ENCODE data around the gene SLC35F2.
"Not testable (repeated sequence)": the region's sequence is repeated elsewhere in the genome, so short reads cannot be mapped to it uniquely, and the experiment has no call there.

SLC35F2 gene

DNA sequence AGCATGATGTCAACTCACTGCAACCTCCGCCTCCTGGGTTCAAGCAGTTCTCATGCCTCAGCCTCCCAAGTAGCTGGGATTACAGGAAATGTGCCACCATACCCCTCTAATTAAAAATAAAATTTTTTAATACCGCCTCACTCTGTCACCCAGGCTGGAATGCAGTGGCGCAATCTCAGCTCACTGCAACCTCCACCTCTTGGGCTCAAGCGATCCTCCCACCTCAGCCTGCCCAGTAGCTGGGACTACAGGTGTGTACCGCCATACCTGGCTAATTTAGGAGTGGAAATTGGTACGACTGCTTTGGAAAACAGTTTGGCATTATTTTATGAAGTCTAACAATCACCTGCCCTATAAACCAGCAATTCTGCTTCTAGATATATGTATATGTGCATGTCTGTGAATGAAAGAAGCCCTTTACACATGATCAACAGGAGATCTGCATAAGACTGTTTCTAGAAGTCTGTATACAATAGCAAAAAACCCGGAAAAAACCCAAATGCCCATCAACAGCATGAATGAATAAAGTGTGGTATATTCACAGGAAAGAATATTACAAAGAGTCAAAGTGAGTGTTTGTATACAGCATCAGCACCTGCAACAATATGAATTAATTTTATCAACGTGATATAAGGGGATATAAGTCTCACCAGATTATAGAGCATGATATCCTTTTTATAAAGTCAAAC is 16.0 kb downstream of the SLC35F2 start:
- no peak for DNase-seq (ENCODE audit: low read depth)

DNA sequence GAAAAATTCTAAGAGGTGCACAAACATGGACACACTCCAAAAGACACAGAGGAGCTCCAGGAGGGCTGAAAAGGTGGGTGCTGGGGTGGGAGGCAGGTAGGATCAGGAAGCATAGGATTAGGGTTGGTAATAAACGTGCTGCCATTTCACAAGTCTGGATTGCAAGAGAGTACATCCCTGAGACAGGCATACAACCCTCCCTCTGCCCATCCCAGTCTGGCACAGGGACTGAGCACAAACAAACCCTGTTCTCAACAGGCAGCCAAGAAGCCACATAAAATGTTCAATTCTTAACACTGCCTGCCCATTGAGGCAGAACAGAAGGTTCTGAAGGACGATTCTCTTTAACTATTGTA is 18.5 kb downstream of the SLC35F2 start:
- peak; percentile 48 for DNase-seq (ENCODE audit: low read depth)

DNA sequence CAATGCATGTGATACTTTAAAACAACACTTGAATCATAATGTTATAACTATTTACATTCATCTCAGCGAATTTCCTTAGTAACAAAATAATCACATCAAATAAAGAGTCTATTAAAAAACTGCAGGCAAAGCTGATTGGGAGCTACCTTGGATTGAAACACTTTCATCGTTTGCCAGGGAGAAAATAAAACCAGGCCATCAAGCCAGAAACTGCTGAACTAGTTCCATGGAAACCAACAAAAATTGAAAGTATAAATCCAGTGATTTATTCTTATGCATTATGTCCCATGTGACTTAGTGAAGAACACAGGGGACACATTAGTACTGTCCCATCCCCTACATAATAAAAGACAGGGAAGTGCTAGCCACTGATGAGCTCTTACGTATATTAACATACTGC is 21.7 kb downstream of the SLC35F2 start:
- DNase-seq (ENCODE audit: low read depth): no peak

DNA sequence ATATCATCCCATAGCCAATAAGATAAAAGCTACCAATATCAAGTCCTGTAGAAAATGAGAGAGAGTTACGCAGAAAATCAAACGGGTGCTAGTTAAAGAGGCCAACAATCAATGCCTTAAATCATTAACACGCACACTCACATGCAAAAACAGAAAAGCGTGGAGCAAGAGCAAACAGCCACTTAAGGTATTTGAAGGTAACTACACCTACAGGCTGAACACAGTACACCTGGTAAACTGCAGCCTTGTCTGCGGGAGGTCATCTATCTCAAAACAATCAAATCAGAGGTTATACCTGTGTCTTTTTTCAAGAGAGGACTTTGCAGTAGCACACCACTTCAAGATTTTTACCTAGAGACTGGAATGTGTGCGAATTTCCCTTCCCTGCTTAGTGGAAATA is 23.6 kb downstream of the SLC35F2 start:
- no peak for DNase-seq (ENCODE audit: low read depth)

DNA sequence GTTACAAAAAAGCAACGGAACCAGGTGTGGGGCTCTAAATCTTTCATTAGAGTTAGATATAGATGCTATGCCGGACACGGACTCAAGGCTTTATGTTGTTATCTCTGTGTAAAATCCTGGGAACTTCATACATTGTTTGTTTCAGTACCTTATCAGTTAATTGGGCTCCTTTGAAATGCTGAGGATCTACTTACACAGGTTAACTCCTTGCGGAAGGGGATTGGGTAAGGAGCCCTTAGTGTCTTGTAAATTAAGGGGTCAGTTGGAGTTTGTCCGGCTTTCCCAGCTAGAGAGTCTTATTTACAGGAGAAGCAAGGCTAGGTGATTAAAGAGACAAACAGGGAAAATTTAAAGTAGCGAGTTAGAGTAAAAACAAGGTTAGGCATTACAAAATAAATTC is 24.7 kb downstream of the SLC35F2 start:
- DNase-seq (ENCODE audit: low read depth): not testable (repeated sequence)

DNA sequence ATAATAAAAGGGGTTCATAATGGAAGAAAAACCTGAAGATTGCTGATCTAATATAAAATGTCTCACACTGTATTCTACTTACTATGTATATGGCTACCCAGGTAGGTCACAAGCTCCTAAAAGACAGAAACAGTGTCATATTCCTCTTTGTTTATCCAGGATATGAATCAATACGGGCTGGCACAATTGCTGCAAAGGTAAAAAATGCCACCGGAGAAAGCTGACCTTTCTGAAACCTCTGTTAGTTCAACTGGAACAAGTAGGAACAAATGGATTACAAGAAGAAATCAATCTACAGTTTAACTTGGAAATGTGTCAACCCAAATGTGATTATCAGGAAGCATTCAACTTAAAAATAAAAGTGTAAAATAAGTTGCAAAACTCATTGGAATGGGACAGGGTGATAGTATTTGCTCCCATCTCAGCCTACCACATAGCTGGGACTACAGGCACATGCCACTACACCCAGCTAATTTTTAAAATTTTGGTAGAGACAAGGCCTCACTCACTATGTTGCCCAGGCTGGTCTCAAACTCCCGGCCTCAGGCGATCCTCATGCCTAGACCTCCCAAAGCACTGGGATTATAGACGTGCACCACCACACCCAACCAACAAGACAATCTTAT is 27.6 kb downstream of the SLC35F2 start:
- no peak for DNase-seq (ENCODE audit: low read depth)

DNA sequence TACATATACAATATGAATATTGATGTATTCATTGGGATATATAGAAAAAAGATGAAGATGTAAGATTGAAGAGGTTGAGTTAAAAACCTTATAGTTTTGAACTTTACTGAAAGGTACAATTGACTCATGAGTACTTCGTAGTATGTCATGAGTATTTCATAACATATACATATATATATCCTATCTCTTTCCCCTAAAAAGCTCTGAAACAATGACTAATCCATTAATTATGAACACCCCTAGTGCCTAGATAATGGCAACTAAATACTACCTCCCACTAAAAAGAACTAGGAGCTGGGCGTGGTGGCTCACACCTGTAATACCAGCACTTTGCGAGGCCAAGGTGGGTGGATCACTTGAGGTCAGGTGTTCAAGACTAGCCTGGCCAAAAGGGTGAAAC is 31.5 kb downstream of the SLC35F2 start:
- no peak for DNase-seq (ENCODE audit: low read depth)

DNA sequence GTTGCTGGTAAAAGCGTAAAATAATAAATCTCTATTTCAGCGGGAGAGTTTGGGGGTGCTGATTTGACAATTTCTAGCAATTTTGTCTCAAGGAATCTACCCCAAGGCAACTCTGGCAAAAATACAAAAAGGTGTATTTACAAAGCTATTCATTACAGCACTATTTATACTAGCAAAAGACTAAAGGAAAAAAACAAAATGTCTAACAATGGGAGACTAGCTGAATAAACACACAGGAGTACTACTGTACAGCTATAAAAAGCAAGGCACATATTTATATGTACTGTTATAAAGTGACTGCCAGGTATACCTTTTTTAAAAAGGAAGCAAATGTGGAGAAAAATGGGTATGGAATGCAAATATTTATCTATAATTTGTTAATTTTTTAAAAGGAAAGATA is 32.7 kb downstream of the SLC35F2 start:
- no peak for DNase-seq (ENCODE audit: low read depth)

DNA sequence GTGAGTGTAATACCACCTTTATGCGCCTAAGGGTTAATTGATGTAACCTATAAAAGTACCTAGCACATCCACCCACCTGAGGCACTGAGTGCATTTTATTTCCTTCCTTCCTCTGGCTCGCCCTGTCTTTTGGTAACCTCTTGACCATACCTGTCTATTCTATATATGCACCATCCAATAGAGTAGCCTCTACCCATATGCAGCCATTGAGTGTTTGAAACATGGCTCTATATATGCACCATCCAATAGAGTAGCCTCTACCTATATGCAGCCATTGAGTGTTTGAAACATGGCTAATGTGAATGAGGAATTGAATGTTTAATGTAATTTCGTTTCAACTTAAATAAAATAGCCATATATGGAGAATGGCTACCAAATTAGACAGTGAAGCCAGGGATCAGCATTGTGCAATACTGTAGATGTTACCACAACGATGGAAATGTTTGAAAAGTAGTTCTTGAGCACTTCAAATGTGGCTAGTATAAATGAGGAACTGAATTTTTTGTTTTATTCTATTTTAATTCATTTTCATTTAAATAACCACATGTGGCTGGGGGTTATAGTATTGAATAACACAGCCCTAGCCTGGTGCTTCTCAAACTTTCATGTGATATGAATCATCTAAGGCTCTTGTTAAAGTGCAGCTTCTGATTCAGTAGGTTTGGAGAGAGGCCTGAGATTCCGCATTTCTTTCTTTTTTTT is 33.8 kb downstream of the SLC35F2 start:
- DNase-seq (ENCODE audit: low read depth): no peak

DNA sequence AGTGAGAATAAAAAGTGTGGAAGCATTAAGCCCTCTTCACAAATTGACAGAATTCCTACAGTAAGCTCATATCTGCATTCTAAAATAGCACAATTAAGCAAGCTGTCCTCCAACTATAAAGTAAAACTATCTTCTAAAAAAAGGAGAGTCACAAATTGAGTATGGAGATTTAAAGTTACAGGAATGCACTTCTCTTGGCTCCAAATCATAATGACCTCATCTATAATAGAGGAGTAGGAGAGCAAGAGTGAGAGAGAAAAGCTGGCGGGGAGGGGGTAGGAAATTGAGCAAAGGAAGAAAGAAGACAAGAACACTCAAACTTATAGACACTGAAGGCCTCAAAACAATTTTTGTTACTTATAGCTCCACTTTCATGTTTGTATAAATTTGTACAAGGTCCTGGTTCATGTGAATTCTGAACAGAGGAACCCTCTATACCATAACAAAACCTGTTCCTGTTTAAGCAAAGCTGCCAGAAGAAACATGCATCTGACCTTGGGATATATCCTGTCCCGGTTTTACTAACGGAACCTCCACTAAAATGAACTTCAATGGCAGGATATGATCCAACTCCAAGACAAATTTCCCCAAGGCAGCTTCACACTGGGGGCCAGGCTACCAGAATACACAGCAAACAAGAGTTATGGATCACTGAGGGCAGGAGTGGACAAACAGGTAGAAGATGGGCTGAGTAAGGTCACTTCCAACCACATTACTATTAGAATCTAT is 37.2 kb downstream of the SLC35F2 start:
- DNase-seq (ENCODE audit: low read depth): no peak

DNA sequence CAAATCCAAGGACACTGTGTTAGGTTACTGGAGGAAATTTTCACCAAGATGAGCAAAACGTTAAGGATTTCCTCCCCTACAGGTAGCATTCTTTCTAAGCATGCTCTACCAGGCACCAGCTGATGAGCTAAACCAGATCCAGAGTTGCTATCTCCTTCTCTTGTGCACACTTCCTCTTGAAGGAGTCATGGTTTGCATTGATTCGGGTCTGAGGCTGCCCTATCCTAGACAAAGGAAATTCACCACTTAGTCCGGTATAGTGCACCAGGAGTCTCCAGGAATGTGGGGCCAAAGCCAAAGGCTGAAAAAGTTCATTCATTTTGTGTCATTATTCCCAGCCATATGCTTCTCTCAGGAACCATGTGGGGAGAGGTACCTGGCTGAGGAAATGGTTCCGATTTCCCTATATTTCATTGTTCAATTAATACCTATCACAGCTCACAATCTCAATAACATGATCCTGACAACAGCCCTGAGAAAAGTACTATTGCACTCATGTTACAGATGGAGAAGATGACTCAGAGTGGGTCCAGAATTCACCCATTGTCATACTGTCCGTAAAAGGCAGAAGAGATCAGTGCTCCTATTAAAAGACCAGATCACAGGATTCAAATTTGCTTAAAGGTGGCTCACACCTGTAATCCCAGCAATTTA is 39.1 kb downstream of the SLC35F2 start:
- DNase-seq (ENCODE audit: low read depth): no peak

DNA sequence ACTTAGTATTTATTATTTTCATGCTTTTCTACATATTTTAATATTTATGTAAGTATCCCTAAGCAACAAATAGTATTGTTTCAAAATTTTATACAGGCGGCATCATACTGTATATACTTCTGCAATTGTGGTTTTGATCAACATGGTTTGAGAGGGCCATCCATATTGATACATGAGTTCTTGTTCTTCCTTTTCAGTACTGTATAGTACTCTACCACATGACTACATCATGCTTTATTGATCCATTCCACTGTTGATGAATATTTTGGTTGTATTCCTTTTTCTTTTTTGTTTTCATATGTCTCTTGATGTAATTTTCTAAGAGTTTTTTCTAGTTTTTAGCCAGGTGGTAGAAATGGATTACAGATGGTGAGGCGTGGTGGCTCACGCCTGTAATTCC is 40.1 kb downstream of the SLC35F2 start:
- no peak for DNase-seq (ENCODE audit: low read depth)

DNA sequence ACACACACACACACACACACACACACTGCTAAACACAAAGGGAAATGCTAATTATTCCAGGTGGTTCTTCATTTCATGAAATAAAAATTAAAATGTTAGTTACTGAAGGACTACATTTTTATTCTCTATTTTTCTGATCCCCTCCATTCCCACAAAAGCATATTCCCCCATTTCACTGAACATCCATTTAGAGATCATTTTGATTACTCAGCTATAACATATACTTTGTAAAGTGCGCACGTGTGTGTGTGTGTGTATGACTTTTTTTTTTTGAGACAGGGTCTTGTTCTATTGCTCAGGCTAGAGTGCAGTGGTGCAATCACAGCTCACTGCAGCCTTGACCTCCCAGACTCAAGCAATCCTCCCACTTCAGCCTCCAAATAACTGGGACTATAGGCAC is 42.6 kb downstream of the SLC35F2 start:
- no peak for DNase-seq (ENCODE audit: low read depth)

DNA sequence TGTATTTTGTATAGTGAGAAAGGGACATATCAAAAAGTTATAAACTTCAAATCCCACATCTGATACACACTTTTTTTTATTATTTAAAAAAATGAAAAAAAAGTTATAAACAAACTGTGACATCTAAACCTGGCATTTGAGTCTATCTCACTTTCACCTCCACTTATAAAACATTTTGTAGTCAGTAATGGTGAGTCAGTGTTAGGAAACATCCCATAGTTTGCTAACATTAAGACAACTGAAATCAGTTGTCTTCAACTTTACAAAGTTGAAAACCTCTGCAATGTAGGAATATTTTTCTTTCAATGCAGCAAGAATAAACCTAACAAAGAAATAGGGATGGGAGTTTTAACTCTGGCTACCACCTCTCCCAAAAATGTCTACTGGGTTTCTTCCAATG is 47.7 kb downstream of the SLC35F2 start:
- no peak for DNase-seq (ENCODE audit: low read depth)

DNA sequence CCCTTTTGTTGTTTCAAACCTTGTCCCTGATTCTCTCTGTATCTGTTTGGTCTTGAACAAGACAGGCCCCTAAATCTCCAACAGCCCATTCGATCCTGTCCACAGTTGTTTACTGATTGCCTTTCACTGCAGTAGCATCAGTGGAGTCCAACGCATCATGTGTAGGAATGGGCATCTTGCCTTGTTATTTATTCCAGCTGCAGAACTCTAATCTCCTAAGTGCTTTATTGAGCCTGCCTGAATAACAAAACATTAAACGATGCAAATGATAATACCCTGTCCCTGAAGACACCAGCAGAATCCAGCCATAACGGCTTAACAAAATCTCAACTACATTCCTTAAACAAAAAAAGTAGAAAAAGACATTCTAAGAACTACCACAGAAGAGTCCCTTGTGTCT is 50.1 kb downstream of the SLC35F2 start:
- no peak for DNase-seq (ENCODE audit: low read depth)

DNA sequence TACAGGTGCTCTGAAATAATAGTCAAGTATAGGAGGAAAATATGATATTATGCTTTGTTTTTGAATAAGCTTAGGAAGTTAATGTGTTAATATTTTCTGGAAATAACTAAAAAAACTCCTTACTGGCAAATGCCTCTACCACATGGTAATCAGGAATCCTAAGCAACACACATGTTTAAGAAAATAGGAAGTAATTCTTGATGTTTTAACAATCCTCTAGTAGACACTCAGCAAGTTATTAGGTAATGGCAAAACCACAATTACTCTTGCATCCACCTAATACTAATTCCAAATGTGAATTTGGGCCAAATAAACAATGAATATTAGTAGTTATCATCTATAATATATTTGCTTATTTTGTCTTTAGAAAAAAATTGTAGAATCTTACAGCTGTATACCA is 53.6 kb downstream of the SLC35F2 start:
- no peak for DNase-seq (ENCODE audit: low read depth)

DNA sequence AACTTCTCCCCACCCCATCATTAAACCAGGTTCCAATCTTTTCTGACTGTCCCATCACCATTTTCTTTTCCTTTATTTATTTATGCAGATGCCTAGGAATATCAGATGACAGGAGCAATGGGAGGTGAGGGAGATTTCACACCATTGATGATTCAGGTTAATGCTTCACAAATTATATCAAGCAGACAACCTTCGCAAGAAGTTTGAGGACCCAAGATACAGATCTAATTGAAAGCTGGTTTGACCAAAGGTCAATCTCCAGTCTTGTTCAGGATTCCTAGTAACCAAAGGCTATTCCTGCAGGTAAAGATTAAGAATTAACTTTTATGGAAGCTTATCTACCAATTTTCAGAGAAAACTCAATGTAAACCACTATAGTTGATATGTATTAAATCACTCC is 54.4 kb downstream of the SLC35F2 start:
- DNase-seq (ENCODE audit: low read depth): no peak

DNA sequence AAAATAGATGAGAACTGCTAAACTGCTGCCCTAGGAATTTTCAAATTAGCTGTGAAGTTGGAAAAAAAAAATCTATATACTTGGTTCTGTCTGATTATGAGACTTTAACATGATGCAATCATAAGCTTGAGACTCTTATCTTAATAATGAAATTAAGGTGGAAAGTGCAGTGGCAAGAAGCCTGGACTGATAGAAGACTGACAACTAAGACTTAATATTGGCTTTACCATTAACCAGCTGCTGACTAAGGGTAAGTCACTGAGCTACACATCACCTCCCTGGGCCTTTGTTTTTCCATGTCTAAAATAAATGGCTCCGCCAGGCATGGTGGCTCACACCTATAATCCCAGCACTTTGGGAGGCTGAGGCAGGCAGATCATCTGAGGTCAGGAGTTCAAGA is 56.9 kb downstream of the SLC35F2 start:
- no peak for DNase-seq (ENCODE audit: low read depth)

DNA sequence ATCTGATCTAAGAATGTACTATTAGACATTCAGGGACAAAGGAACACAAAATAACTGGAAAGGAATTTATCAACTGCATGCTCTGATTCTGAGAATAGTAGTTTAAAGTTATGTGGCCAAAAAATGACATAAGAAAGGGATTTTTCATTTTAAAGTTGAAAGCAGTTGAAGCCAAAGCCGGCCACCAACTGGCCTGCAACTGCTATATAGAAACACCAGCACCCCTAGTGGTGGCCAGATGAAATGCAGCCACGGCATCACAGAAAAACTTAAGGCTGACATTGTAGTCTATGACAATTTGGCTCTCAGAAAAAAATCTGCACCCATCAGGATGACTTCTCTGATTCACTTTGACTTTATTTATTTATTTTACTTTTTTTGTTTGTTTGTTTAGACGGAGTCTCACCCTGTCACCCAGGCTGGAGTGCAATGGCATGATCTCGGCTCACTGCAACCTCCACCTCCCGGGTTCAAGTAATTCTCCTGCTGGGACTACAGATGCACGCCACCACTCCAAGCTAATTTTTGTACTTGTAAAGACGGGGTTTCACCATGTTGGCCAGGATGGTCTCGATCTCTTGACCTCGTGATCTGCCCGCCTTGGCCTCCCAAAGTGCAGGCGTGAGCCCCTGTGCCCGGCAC is 59.2 kb downstream of the SLC35F2 start:
- peak; percentile 53 for DNase-seq (ENCODE audit: low read depth)

DNA sequence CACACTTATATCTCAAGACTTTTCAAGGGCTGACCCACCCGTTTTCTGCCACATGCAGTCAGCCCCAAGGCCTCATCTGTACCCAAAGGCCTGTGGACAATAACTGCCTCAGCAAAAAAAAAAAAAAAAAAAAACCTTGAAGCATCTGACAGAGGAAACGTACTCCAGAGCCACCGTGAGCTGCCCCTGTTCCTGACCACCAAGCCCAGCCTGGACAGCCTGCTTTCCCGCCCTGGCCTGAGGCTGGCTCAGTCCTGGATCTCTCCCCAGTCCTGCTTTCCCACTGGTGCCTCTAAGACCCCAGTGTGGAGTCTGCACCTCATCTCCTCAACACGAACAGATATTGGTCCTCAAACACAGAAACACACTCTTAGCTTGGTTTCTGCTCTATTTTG is 66.5 kb downstream of the SLC35F2 start:
- DNase-seq (ENCODE audit: low read depth): no peak

DNA sequence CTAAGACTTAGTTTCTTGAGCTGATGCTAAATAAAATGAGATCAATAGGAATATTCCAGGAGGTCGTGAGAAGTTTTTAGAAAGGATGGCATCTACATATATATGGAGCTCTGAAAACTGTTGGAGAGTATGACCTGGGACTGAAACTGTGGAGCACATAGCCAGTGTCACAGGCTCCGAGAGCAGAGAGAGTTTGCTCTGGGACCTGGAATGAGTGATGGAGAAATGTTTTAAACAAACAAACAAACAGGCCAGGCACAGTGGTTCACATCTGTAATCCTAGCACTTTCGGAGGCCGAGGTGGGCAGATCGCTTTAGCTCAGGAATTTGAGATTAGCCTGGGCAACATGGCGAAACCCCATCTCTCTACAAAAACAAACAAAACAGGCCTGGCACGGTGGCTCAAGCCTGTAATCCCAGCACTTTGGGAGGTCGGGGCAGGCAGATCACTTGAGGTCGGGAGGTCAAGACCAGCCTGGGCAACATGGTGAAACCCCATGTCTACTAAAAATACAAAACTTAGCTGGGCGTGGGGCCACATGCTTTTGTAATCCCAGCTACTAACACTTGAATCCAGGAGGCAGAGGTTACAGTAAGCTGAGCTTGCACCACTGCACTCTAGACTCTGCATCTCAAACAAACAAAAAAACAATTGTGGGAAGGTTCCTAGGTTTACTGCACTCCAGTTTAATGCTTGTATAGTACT is 67.1 kb downstream of the SLC35F2 start:
- peak; percentile 14 for DNase-seq (ENCODE audit: low read depth)
